MM.1S (cell line): ENCODE results near the gene FOS.
"Not testable (repeated sequence)": the region's sequence is repeated elsewhere in the genome, so short reads cannot be mapped to it uniquely, and the experiment has no call there.

Experiments
- EZH2 ChIP-seq: fragments of 300-600 bp; sonication (generic); optimal IDR thresholded peaks from 2 replicates; pipeline ENCODE3; 2017; ENCODE audit warnings: low read depth, mild to moderate bottlenecking, antibody characterized with exemption, low read length, mixed read lengths
- EZH2phosphoT487 ChIP-seq: fragments of 300-600 bp; sonication (generic); IDR thresholded peaks from 2 replicates; pipeline ENCODE4 v1.6.1; 2018; ENCODE audit warnings: antibody characterized with exemption, low read length
- TF ChIP-seq, protein P1 (sequence below): fragments of 300-600 bp; sonication (generic); IDR thresholded peaks from 2 replicates; pipeline ENCODE4 v1.5.1; 2016; ENCODE audit warnings: antibody characterized with exemption, low read length, mixed read lengths

- not testable (repeated sequence) for TF ChIP-seq EZH2, EZH2phosphoT487
- TF ChIP-seq, protein P1, sequence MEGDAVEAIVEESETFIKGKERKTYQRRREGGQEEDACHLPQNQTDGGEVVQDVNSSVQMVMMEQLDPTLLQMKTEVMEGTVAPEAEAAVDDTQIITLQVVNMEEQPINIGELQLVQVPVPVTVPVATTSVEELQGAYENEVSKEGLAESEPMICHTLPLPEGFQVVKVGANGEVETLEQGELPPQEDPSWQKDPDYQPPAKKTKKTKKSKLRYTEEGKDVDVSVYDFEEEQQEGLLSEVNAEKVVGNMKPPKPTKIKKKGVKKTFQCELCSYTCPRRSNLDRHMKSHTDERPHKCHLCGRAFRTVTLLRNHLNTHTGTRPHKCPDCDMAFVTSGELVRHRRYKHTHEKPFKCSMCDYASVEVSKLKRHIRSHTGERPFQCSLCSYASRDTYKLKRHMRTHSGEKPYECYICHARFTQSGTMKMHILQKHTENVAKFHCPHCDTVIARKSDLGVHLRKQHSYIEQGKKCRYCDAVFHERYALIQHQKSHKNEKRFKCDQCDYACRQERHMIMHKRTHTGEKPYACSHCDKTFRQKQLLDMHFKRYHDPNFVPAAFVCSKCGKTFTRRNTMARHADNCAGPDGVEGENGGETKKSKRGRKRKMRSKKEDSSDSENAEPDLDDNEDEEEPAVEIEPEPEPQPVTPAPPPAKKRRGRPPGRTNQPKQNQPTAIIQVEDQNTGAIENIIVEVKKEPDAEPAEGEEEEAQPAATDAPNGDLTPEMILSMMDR: not testable (repeated sequence)
These were observed 4.0 kb downstream of the FOS start for GRCh38 chr14:75282555-75283161.
